DMS79 (cell line): ENCODE data around the gene SYTL1.

Experiments used
- DNase-seq: peaks from one replicate; lab custom pipeline; 2025; lab: John Stamatoyannopoulos, UW

The SYTL1 gene

GRCh38 chr1:27341525-27342252 is at the start of gene SYTL1:
Gene SYTL1, plus strand, starts transcription at chr1:27342022. Its CDS starts 3,313 bp downstream, at chr1:27345335.
- peak; percentile 86 for DNase-seq

- DNase-seq = no peak
Measured at GRCh38 chr1:27292106-27292505, 49.7 kb upstream of the SYTL1 start.

- no peak for DNase-seq
Measured at GRCh38 chr1:27293915-27294314, 47.9 kb upstream of the SYTL1 start.

- peak; percentile 13 for DNase-seq
Measured at GRCh38 chr1:27296773-27297291, 45.0 kb upstream of the SYTL1 start.

- DNase-seq = no peak
Measured at GRCh38 chr1:27297903-27298302, 43.9 kb upstream of the SYTL1 start.

GRCh38 chr1:27298632-27299384 is 43.0 kb upstream of the SYTL1 start:
- no peak for DNase-seq

- DNase-seq = peak; percentile 27
Measured at GRCh38 chr1:27299385-27300271, 42.2 kb upstream of the SYTL1 start.

- DNase-seq = peak; percentile 93
Measured at GRCh38 chr1:27300341-27301051, 41.3 kb upstream of the SYTL1 start.

- no peak for DNase-seq
Measured at GRCh38 chr1:27301052-27301422, 40.8 kb upstream of the SYTL1 start.

- peak; percentile 99 for DNase-seq
Measured at GRCh38 chr1:27301582-27302199, 40.1 kb upstream of the SYTL1 start.

- DNase-seq = no peak
Measured at GRCh38 chr1:27302612-27303011, 39.2 kb upstream of the SYTL1 start.

- no peak for DNase-seq
Measured at GRCh38 chr1:27303509-27303908, 38.3 kb upstream of the SYTL1 start.

GRCh38 chr1:27306071-27306470 is 35.8 kb upstream of the SYTL1 start:
- no peak for DNase-seq

- peak; percentile 99 for DNase-seq
Measured at GRCh38 chr1:27306892-27307761, 34.7 kb upstream of the SYTL1 start.

GRCh38 chr1:27307874-27308598 is 33.8 kb upstream of the SYTL1 start:
- peak; percentile 69 for DNase-seq

- DNase-seq = no peak
Measured at GRCh38 chr1:27314169-27314568, 27.7 kb upstream of the SYTL1 start.

- no peak for DNase-seq
Measured at GRCh38 chr1:27314737-27315136, 27.1 kb upstream of the SYTL1 start.

- no peak for DNase-seq
Measured at GRCh38 chr1:27316860-27317259, 25.0 kb upstream of the SYTL1 start.

GRCh38 chr1:27318136-27318535 is 23.7 kb upstream of the SYTL1 start:
- DNase-seq = no peak
